ENCODE data around the gene NFIB.

Gene NFIB

DNA sequence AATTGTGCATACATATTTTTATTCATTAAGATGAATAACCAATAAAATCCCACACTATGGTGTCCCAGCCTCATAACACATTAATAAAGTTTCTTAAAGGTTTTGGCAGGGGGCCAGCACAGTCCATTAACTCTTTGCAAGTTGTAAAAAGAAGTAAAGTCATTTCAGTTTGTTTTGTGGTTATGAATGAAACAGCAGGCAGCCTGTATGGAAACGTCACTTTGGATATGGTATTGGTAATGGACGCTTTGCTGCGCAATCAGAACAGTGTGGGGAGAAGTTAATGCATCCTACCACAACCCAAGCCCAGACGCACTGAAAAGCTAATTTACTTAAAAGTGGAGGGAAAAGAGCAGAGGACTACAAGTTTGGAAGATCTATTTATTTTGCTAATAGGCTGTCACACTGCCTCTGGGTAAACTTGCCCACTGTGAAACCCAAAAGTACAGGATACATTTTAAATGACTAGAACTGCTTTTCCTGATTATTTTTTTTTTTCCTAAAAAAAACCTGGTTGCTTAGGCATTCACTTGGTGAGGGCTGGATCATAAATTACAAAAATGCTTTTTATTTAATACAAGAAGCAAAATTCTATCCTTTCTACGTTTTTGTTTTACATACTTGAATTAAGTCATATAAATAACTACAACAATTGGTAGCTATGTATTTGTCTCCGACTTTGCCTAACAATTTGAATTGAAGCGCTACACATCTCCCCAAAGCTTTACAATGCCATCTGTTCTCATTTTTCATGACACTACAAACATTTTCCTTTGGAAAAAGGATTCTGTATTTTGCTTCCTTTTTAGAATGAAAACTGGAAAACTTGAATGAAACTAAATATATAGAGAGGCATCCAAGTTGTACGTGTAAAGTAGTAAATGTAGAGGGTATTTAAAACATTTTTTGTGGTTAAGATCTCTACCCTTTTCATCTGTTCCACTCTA lies 104.3 kb downstream of the NFIB start:
- no peak for DNase-seq

DNA sequence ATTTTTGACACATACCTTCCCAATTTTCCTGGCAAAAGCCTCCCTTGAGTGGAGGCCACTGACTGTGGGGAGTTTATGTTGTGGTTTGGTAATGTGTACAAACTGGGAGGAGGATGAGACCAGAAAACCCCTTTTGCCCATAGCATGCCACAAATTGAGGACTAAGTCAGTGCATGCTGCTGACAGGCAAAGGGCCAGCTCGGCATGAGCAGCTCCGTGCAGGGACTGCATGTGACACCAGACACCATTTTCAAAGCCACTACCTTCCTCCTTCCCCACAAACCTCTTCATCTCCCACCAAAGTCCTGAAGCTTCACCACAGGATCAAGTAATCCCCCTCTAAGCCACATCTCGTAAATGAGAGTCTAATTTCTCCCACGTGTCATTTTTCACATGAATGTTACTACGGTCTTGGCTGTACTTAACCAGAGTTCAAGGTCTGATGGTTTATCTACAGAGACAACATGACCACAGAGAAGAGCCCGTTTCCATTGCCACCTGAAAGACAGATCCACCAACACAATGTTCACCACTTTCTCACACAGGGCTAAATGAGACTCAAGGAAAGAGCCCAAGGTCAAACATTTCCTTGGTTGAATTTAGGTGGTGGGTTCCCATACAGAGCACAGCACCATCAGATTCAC lies 106.5 kb downstream of the NFIB start:
- no peak for DNase-seq

DNA sequence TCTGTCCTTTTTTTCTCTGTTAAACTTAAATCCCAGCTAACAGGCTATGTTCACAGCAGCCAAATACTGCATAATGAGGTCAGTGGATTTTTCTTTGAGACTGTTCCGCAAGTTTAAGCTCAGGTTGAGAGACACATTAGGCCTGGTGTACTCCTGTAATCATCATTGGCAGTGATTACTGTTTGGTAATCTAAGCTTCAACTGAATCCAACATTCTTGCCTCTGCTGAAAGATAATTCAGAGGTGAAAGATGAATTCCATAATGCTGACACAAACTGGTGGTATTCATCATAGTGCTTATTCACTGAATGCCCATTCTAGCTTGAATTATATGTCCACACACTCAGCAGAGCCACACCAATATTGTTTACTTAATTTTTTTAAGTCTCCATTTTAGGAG lies 108.5 kb downstream of the NFIB start:
- no peak for DNase-seq

DNA sequence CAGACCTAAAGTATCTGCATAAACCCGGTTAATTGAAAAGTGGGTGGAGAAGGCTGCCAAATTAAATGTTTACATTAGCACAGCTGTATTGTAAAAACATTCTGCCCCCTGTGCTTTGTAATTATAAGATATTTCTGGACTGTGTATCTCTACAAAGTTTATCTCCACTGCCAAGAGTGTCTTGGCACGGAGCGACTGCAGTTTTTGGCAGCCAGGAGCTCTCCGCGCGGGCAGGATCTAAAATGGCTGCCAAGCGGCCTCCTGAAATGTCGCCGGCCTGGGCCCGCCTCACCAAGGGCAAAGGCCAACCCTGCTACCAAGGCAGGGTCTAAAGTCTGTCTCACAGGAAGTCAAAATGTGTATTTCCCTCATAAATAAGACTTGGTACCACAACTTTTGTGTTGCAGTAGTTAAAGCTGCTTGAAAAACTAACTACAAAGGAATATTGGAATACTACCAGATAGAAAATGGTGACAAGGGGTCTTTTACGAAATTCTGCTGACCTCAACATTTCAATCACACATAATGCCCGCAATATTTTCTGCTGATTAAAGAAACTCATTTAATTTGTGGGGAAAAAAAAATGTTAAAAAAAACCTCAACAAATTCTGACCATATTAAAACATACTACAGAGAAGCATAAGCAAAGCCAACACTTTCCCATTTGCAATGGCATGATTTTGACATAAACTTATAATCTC lies 110.4 kb downstream of the NFIB start:
- DNase-seq, result no peak

DNA sequence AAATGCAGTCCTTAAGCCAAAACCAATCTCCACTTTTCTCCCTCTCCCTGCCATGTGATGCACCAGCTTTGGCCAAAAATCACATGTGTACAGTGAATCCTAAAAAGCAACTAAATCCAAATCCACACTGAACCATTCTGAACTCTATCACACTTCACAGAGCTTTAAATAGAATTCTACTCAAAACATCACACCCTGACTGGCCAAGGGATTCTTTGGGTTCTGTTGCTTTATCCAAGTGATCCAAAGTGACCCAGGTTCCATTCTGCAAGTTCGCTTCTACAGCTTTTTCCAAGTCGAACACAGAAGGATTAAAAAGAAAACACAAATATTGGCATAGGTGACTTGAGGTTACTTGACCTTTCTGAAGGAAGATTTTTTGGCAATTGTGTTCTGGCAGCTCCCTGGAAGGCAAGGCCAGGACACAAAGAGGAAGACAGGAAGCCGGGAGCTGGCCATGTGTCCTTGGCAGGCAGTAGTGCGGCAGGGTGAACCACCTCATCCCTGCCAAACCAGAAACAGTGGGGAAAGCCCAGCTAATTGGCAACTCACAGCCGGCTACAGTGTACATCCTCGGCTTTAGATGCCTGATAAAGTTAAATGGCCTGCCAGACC lies 115.0 kb downstream of the NFIB start:
- no peak for DNase-seq

DNA sequence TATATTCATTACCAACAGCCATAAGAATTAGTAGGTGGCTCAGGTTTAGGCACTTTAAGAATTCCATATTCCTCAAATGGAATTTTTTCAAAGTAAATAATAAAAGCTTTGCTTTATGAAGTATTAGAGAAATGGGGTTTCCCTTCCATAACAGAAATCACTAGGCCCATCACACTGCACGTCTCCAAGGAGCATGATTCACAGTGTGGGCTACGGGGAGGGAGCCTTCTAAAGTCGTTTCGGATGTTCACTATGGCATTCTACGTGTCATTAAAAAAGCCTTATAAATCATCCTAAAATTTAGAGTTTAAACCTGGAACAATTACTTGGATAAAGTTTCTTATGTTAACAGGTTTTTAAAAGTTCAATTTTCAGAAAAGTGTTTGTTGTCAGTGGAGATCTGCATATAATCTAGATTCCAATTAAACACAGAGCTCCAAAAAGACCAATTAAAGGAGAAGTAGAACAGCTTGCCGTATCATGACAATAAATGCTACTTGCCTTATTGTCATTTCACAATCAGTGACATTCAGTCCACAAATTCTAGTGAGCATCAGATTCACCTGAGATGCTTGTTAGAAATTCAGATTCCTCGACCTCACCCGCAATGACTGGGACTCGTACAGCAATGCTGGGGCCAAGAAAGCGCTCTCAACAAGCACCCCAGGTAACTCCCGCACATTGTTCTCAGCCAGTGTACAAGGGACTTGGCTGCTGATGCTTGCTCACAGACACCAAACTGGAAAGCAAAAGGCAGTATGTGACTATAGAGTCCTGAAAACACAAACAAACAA lies 115.7 kb downstream of the NFIB start:
- DNase-seq, result no peak

DNA sequence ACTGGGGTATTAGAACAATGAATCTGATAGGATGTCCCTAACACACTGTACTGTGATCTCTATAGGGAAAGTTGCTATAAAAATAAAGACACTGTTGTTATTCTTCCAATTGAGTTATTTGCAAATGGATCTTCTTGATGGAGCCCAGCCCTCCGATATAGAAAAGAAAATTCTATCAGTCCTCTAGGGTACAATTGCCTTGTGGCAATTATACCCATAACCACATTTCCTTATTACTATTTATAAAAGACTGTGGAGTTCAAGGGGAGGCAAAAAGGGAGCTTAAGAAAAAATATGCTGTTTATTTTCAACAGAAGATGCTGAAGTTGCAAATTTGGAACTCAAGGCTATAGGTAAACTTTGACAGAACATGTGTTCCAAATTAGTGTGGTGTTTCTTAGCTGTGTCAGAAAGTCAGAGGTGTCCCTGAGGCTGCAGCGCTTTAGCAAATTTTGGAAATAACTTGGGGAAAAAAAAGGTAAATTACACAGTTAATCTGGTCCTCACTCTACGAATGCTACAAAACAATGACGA lies 116.5 kb downstream of the NFIB start:
- DNase-seq, result no peak

DNA sequence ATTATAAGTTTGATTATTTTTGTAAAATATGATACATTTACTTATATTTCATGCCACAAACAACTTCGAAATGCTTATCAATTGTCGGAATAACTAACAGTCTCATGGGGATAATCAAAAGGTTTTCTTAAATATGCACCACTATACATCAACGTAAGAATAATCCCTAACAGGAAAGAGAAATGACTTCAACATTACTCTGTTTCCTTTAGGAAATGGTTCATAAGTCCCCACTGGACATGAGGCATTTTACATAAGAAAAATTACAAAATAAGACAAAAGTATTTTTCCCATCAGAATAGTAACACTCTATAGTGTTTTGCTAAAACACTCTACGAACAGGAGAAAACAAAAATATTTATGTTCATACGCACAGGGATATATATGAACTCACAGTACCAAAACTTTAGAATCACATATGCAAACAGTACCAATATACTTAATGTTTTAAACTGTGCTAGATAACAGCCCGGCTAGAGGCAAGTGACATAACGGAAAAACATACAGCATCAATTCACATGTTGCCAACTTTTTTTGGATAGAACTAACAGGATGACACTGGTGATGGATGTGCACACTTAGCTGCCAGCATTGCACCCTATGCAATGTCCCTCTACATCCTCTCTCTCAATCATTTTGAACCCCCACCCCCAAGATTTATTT lies 120.5 kb downstream of the NFIB start:
- DNase-seq, result no peak

DNA sequence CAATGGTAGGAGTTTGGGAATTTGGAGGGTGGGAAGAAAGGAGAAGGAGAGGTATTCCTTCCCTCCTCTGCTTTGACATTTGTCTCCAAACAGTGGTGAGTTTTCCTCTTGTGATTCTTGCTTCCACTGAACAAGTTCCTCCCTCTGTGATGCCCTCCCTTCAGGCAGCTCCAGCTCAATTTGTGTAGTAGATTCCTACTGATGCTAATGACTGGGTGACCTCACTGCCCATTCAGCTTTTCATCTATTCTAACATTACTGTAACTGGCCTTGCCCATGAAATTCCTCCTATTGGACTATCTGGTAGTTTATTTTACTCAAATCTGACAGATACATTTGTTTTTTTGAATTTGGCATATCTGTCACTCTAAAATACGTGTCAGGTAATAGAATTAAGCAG lies 121.4 kb downstream of the NFIB start:
- no peak for DNase-seq

GRCh38 chr9:14191512-14191911 lies 122.4 kb downstream of the NFIB start:
- no peak for DNase-seq

DNA sequence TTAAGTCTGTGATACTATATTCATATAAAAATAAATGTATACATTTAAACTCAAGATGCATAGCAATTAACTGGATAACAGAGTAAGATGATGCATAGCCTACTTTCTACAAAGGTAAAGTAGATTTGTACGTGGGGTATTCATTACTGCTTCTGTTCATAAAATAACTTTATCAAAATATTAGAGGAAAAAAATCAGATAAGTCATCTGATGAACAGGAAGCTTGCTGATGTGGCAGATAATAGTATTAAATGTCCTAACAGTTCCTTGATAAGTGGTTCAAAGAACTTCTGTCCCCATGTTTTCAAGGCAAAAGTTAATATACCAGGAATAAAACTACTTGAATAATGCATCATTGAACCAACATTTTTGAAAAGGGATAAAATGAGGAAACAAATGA lies 123.7 kb downstream of the NFIB start:
- no peak for DNase-seq

DNA sequence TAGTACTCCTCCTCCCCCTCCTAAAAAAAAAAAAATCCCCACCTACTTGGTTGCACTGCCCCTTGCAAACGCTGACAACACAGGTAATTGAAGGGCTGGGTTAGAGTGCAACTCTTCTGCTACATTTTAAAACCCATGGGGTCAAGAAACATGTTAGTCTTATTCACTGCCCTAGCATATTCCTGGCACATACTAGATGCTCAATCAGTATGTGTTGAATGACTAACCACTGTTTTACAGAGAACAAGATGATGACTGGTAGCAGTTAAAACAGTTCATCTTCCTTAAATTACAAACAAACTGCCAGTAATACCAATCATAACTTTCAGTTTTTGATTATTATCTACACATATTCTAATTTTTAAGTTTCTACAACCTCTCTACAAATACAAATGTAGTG lies 124.4 kb downstream of the NFIB start:
- DNase-seq, result no peak

GRCh38 chr9:14189146-14189545 lies 124.8 kb downstream of the NFIB start:
- no peak for DNase-seq

GRCh38 chr9:14188538-14188937 lies 125.4 kb downstream of the NFIB start:
- DNase-seq, result no peak

DNA sequence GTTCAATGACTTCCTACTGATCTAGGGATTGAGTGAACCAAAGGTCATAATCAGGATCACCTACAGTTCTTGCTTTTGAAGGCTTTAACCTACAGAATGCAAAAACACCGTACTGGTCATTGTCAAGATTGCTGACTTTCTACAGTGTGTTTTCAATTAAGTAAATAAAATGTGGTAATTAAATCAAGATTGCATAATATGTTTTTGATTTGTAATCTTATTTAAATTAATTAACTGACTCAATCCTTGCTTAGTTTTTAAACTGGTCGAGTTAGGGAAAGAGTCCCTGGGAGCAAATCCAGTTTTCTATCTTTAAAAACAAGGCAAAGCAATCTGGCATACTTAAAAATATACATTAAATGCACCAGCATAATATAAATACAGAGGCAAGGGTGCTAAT lies 125.9 kb downstream of the NFIB start:
- no peak for DNase-seq

GRCh38 chr9:14186096-14186495 lies 127.8 kb downstream of the NFIB start:
- DNase-seq, result no peak

DNA sequence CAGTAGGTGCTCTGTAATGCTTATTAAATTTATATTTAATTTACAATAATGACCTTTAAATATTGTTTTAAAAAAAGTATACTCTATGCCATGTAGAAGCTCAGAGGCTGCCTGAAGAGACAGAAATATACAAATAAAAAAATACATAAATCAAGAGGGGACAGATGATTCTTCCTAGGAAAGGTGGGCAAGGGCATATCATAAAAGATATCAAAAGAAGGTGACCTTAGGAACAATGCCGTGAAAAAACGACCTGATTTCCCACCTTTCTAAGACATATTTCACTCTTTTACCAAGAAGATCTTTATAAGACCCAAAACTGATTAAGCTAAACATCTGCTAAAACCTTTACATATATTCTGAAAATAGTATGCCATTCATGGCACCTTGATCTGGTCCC lies 128.9 kb downstream of the NFIB start:
- DNase-seq, result no peak

DNA sequence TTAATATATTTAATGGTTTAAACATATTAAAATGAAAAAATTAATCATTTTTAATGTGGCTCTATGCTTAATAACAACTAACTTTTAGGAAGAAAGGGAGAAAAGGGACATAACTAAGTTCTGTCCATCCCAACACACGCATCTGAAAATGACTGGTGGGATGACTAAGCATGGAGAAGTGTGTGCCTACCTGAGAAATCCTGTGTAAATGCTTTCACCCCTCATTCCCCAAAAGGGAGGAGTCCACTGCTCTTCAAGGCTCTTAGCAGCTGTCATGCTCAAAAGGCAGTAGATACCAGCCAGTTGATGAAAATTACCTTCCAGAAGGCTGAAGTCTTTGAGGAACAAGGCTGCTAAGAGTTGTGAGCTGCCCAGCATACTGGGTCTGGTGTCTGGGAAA lies 130.9 kb downstream of the NFIB start:
- no peak for DNase-seq

GRCh38 chr9:14180960-14181537 lies 132.9 kb downstream of the NFIB start:
- no peak for DNase-seq

DNA sequence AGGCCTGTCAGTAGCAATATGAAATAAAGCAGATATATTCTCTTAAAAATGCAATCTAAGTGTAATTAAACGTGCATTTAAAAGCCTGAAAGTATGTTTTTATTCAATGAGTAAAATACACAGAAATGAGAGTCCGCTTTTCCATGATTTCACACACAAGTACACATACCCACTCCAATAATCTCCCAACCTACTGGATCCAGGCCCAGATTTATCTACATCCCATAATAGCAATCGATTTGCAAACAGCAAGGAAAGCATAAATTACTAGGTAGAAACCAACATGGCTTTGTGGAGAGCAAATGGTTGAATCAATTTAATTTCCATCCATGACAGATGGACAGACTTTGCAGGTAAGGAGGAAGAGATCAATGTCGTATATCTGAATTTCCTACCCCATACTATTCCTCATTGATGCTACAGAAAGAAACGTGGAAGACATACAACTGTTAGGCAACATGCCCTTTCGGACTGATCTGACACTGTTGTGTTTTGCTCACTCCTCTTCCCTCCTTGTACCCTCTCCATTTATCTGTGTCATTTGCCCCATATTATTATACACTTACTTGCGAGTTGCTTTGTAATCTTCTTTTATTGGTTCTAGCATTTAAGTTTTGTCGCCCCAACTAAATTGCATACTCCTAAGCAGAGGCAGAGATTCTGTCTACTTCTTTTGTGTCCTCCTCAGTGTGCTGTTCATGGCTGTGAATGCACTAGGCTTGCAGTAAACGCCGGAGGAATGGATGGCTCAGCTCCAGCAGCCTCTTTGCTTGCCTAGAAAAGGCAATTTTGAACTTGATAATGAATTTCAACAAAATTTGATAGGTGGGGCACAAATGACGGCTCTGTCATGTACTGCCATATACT lies 133.6 kb downstream of the NFIB start:
- no peak for DNase-seq

Measured in NCI-H2171 treated with DMSO at 0.1 percent for 48 hours (cell line).